Measurements from ENCODE around the gene FIGN. TPM values are rescaled to one million over a fixed set of nuclear protein-coding genes. Genes with fewer than 3 reads are reported as not detected.

The FIGN gene
- total RNA-seq, 2 experiments from 2014 or later: not detected

DNA sequence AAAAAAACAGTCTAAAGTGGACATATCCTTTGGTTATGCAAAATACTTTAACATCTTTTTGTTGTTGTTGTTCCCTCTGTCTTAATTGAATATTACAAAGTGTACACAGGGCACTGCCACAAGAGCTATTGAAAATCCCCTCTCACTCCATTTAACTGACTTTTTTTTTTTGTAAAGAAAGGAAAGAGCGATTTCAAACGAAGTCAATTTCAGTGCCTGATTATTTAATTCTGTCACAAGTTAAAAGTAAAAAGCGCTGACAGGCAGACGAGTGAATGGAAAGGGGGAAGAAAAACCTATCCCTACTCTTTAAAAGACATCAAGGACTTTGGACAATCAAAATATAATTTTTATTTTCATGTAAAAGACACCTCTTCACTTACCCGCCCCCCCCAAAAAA lies 1.9 kb downstream of the FIGN start:
- H3K27me3 Mint-ChIP-seq: peaks cover 24% of the 10 kb centered on the region
- POLR2A ChIA-PET: no interaction called here

DNA sequence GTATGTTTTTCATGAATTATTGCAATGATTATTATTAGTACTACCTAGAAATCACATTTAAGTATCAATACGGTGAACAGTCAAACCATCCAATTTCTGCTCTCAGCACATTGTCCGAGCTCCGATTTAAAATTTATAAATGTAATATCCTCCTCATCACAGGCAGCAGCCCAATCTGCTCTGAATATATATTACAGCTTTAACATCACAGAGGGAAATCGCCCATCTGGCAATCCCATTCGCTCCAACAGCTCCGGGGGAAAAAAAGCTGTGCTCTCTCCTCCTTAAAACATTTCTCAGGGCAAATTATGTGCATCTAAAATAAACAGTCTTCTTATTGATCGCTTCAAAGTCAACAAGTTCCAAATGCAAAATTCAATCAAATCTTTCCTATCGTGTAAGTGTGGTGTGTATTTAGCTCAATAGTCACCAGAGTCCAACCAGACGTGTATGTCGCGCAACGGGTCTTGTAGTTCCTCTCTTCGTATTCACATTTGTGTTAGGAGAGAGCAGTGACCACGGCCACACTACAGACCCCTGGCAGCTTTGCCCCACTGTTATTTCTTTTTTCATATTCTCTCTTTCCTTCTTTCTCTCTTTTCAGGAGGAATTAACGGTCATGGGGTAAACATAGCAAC lies 2.4 kb downstream of the FIGN start:
- H3K4me1 Mint-ChIP-seq (ENCODE audit: low read depth): peaks cover 4% of the 10 kb centered on the region
- H3K9me3 Mint-ChIP-seq: no peaks in the 10 kb centered on the region
- no peak for DNase-seq
- TF ChIP-seq, protein P1, sequence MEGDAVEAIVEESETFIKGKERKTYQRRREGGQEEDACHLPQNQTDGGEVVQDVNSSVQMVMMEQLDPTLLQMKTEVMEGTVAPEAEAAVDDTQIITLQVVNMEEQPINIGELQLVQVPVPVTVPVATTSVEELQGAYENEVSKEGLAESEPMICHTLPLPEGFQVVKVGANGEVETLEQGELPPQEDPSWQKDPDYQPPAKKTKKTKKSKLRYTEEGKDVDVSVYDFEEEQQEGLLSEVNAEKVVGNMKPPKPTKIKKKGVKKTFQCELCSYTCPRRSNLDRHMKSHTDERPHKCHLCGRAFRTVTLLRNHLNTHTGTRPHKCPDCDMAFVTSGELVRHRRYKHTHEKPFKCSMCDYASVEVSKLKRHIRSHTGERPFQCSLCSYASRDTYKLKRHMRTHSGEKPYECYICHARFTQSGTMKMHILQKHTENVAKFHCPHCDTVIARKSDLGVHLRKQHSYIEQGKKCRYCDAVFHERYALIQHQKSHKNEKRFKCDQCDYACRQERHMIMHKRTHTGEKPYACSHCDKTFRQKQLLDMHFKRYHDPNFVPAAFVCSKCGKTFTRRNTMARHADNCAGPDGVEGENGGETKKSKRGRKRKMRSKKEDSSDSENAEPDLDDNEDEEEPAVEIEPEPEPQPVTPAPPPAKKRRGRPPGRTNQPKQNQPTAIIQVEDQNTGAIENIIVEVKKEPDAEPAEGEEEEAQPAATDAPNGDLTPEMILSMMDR (IDR thresholded peaks at IDR 0.05): no peak
- ChIA-PET POLR2A (no interaction called here), CTCF (no interaction called here)
- H3K27me3 Mint-ChIP-seq: peaks cover 24% of the 10 kb centered on the region
- no peak overlapping the region for H3K27ac Mint-ChIP-seq
- no peak for ATAC-seq
- peaks cover 3% of the 10 kb centered on the region for H3K36me3 Mint-ChIP-seq (ENCODE audit: low read depth)
- intact Hi-C loops (cut with micrococcal nuclease): no loop called here
- no peak overlapping the region for H3K4me3 Mint-ChIP-seq

More for the DNA sequence above, 1.9 kb downstream of the FIGN start:
- ATAC-seq: no peak
- Mint-ChIP-seq H3K9me3 (no peaks in the 10 kb centered on the region), H3K27ac (no peak overlapping the region), H3K4me1 (ENCODE audit: low read depth) (peaks cover 4% of the 10 kb centered on the region), H3K36me3 (ENCODE audit: low read depth) (peaks cover 3% of the 10 kb centered on the region), H3K4me3 (no peak overlapping the region)
- DNase-seq: no peak
- intact Hi-C loops (cut with micrococcal nuclease): no loop called here
- TF ChIP-seq, protein P1 (IDR thresholded peaks at IDR 0.05): no peak
- CTCF ChIA-PET: no interaction called here

- CTCF ChIA-PET: no interaction called here
- intact Hi-C loops (cut with micrococcal nuclease): no loop called here
- Mint-ChIP-seq H3K4me3 (no peak overlapping the region), H3K9me3 (no peaks in the 10 kb centered on the region), H3K36me3 (ENCODE audit: low read depth) (peaks cover 3% of the 10 kb centered on the region), H3K4me1 (ENCODE audit: low read depth) (peaks cover 4% of the 10 kb centered on the region), H3K27me3 (peaks cover 24% of the 10 kb centered on the region), H3K27ac (no peak overlapping the region)
- TF ChIP-seq, protein P1 (IDR thresholded peaks at IDR 0.05): no peak
- no peak for DNase-seq
- no peak for ATAC-seq
- POLR2A ChIA-PET: no interaction called here
Measured at GRCh38 chr2:163732727-163733126, 3.1 kb downstream of the FIGN start.

- H3K4me1 Mint-ChIP-seq (ENCODE audit: low read depth): peaks cover 4% of the 10 kb centered on the region
- H3K36me3 Mint-ChIP-seq (ENCODE audit: low read depth): peaks cover 3% of the 10 kb centered on the region
- intact Hi-C loops (cut with micrococcal nuclease): no loop called here
- H3K9me3 Mint-ChIP-seq: no peaks in the 10 kb centered on the region
- no peak overlapping the region for H3K4me3 Mint-ChIP-seq
- ATAC-seq (no peak), DNase-seq (no peak)
- POLR2A ChIA-PET: no interaction called here
- H3K27me3 Mint-ChIP-seq: peaks cover 17% of the 10 kb centered on the region
- TF ChIP-seq, protein P1 (IDR thresholded peaks at IDR 0.05): no peak
- H3K27ac Mint-ChIP-seq: no peak overlapping the region
- CTCF ChIA-PET: no interaction called here
Measured at GRCh38 chr2:163731735-163732134, 4.1 kb downstream of the FIGN start.

DNA sequence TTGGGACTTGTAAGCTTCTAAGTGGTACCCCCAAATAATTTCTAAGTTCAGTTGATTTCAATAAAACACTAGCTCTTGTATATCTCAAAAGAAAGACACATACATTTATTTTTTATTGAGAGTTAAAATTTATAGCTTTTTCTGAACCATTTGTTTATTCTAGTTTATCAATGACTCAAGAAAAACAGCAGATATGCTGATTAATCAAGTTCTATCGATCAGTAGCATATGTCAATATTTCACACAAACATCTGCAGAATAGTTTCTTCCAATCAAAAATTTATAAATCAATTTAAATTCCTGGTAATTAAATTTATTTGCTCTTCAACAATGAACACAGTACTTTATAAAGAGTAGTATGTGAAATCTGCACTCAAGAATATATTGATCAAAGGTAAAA lies 5.3 kb downstream of the FIGN start:
- TF ChIP-seq, protein P1 (IDR thresholded peaks at IDR 0.05): no peak
- Mint-ChIP-seq H3K27ac (no peak overlapping the region), H3K4me3 (no peak overlapping the region), H3K27me3 (peaks cover 12% of the 10 kb centered on the region), H3K36me3 (ENCODE audit: low read depth) (no peaks in the 10 kb centered on the region), H3K4me1 (ENCODE audit: low read depth) (no peaks in the 10 kb centered on the region), H3K9me3 (no peaks in the 10 kb centered on the region)
- ATAC-seq (no peak), DNase-seq (no peak)
- CTCF ChIA-PET: no interaction called here
- intact Hi-C loops (cut with micrococcal nuclease): no loop called here
- POLR2A ChIA-PET: no interaction called here
